PC-3 (cell line): ENCODE data around the gene ECEL1.
"Not testable (repeated sequence)": the region's sequence is repeated elsewhere in the genome, so short reads cannot be mapped to it uniquely, and the experiment has no call there.

ENCODE experiments used
- EZH2 ChIP-seq: fragments of 300-600 bp; sonication (generic); IDR thresholded peaks from one replicate; pipeline ENCODE4 v1.6.1; 2017; ENCODE audit warnings: antibody characterized with exemption, mild to moderate bottlenecking, low read length; ENCODE audit not compliant: unreplicated experiment
- TF ChIP-seq, protein P1 (sequence below): fragments of 300-600 bp; sonication (generic); conservative IDR thresholded peaks from 2 replicates; pipeline ENCODE4 v1.5.1; 2017; ENCODE audit warnings: antibody characterized with exemption, low read depth, mild to moderate bottlenecking, low read length

DNA sequence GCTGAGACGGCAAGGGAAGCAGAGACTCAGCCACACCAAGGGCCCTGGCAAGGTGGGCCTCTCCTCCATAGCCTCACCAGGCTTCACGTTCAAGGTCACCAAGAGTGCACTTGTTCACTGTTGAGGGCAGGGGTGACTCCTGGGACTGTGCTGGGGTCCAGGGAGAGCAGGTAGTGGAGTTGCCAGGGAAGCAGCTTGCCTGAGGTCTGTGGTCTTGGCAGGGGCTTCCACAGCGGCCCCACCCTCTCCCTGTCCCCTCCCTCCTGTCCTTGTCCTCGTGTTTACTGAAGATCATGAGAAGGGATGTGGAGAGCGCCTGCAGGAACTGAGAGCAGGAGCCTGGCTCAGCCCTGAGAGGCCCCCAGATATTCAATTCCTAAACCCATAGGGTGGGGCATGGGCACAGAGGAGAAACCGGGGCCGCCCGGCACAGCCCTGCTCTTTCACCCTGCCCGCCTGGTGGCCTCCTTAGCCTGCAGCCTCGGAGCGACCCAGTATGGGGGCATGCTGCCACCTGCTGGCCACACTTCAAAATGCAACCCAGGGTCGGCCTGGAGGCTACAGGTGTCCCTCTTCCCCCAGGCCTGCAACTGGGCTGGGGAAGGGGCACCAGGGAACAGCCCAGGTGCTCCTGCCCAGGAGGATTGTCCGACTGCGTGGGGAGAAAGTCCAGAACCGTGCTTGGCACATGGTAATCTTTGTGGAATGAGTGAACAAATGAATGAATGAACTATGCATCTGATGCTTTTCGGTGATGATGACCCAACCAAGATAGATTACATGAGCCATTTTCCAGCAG, 47.2 kb downstream of the ECEL1 start:
- TF ChIP-seq, protein P1, sequence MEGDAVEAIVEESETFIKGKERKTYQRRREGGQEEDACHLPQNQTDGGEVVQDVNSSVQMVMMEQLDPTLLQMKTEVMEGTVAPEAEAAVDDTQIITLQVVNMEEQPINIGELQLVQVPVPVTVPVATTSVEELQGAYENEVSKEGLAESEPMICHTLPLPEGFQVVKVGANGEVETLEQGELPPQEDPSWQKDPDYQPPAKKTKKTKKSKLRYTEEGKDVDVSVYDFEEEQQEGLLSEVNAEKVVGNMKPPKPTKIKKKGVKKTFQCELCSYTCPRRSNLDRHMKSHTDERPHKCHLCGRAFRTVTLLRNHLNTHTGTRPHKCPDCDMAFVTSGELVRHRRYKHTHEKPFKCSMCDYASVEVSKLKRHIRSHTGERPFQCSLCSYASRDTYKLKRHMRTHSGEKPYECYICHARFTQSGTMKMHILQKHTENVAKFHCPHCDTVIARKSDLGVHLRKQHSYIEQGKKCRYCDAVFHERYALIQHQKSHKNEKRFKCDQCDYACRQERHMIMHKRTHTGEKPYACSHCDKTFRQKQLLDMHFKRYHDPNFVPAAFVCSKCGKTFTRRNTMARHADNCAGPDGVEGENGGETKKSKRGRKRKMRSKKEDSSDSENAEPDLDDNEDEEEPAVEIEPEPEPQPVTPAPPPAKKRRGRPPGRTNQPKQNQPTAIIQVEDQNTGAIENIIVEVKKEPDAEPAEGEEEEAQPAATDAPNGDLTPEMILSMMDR = peak; percentile 85
- not testable (repeated sequence) for TF ChIP-seq EZH2
